ENCODE results near the gene PBX1. TPM values are rescaled to one million over a fixed set of nuclear protein-coding genes. Genes with fewer than 3 reads are reported as not detected.

Gene PBX1
- total RNA-seq, 2 donors from 2014 or later, result 50.5 to 53.1 TPM

GRCh38 chr1:164631751-164632150 is 72.8 kb downstream of the PBX1 start:
- Histone ChIP-seq H3K36me3 (no peaks in the 10 kb centered on the region), H3K27ac (no peak overlapping the region)

GRCh38 chr1:164633997-164634396 is 75.0 kb downstream of the PBX1 start:
- Histone ChIP-seq H3K27ac (no peak overlapping the region), H3K36me3 (no peaks in the 10 kb centered on the region), H3K9me3 (no peaks in the 10 kb centered on the region), H3K27me3 (replicated peaks; ENCODE audit: insufficient read depth) (no peaks in the 10 kb centered on the region), H3K4me1 (ENCODE audit: control insufficient read depth in 1 of 2, low read depth in 2 of 2) (peaks cover 23 to 38% of the 10 kb centered on the region in 2 donors), H3K4me3 (no peak overlapping the region)
- no peak for TF ChIP-seq CTCF (IDR thresholded peaks at IDR 0.05)
- no peak for ATAC-seq (ENCODE audit: insufficient number of reproducible peaks, low FRiP score, low read depth)
- no peak for DNase-seq (ENCODE audit: low spot score)

More at GRCh38 chr1:164631751-164632150, 72.8 kb downstream of the PBX1 start:
- no peaks in the 10 kb centered on the region for H3K27me3 ChIP-seq (replicated peaks; ENCODE audit: insufficient read depth)
- no peak overlapping the region for H3K4me3 ChIP-seq
- TF ChIP-seq CTCF (IDR thresholded peaks at IDR 0.05), result no peak
- H3K4me1 ChIP-seq (ENCODE audit: control insufficient read depth in 1 of 2, low read depth in 2 of 2), result peaks cover 14 to 15% of the 10 kb centered on the region in 2 donors
- ATAC-seq (ENCODE audit: insufficient number of reproducible peaks, low FRiP score, low read depth), result no peak
- no peak for DNase-seq (ENCODE audit: low spot score)
- no peaks in the 10 kb centered on the region for H3K9me3 ChIP-seq

GRCh38 chr1:164635059-164635802 is 76.2 kb downstream of the PBX1 start:
- no peak for DNase-seq (ENCODE audit: low spot score)
- H3K27ac ChIP-seq, result no peak overlapping the region
- ATAC-seq (ENCODE audit: insufficient number of reproducible peaks, low FRiP score, low read depth), result no peak
- TF ChIP-seq CTCF (IDR thresholded peaks at IDR 0.05), result no peak
- H3K9me3 ChIP-seq, result no peaks in the 10 kb centered on the region
- peaks cover 23 to 38% of the 10 kb centered on the region in 2 donors for H3K4me1 ChIP-seq (ENCODE audit: control insufficient read depth in 1 of 2, low read depth in 2 of 2)
- no peaks in the 10 kb centered on the region for H3K27me3 ChIP-seq (replicated peaks; ENCODE audit: insufficient read depth)
- no peaks in the 10 kb centered on the region for H3K36me3 ChIP-seq
- no peak overlapping the region for H3K4me3 ChIP-seq

- Histone ChIP-seq H3K27me3 (replicated peaks; ENCODE audit: insufficient read depth) (no peaks in the 10 kb centered on the region), H3K4me3 (no peak overlapping the region), H3K4me1 (ENCODE audit: control insufficient read depth in 1 of 2, low read depth in 2 of 2) (peaks cover 29 to 45% of the 10 kb centered on the region in 2 donors), H3K27ac (no peak overlapping the region), H3K9me3 (no peaks in the 10 kb centered on the region), H3K36me3 (no peaks in the 10 kb centered on the region)
- TF ChIP-seq CTCF (IDR thresholded peaks at IDR 0.05), result no peak
- DNase-seq (ENCODE audit: low spot score) (no peak), ATAC-seq (ENCODE audit: insufficient number of reproducible peaks, low FRiP score, low read depth) (no peak)
These were observed 77.1 kb downstream of the PBX1 start for GRCh38 chr1:164635803-164636731.

GRCh38 chr1:164636757-164637156 is 77.8 kb downstream of the PBX1 start:
- no peak for TF ChIP-seq CTCF (IDR thresholded peaks at IDR 0.05)
- DNase-seq (ENCODE audit: low spot score), result no peak
- Histone ChIP-seq H3K27ac (peak overlapping the region in 1 of 2 donors; percentile 46), H3K4me1 (ENCODE audit: control insufficient read depth in 1 of 2, low read depth in 2 of 2) (peaks cover 33 to 52% of the 10 kb centered on the region in 2 donors), H3K4me3 (no peak overlapping the region), H3K36me3 (no peaks in the 10 kb centered on the region), H3K27me3 (replicated peaks; ENCODE audit: insufficient read depth) (no peaks in the 10 kb centered on the region), H3K9me3 (no peaks in the 10 kb centered on the region)
- no peak for ATAC-seq (ENCODE audit: insufficient number of reproducible peaks, low FRiP score, low read depth)
